Right atrium auricular region (tissue), 2 donors: Measurements from ENCODE around the gene TRPC4. TPM values are rescaled to one million over a fixed set of nuclear protein-coding genes. Genes with fewer than 3 reads are reported as not detected.

Experiments
- DNase-seq: peaks from one replicate; pipeline ENCODE4 v3.0.0-alpha.2; 2019; ENCODE audit warnings: low spot score
- H3K27ac ChIP-seq, 2 donors: fragments of 200-600 bp; sonication (generic); 1 replicate in 1 of 2; 2 replicates in 1 of 2; pipeline ENCODE4 v1.5.1; 2016 to 2019
- H3K27me3 ChIP-seq, 2 donors: fragments of 200-600 bp; sonication (generic); one replicate each; pipeline versions ENCODE4 v1.5.1 to v1.6.0; 2017 to 2019
- H3K36me3 ChIP-seq: fragments of 200-600 bp; sonication (generic); one replicate; pipeline ENCODE4 v1.5.1; 2016
- H3K4me1 ChIP-seq, 2 donors: fragments of 200-600 bp; sonication (generic); one replicate each; pipeline versions ENCODE4 v1.5.1 to v1.6.0; 2017 to 2019
- H3K4me3 ChIP-seq, 2 donors: fragments of 200-600 bp; sonication (generic); 1 replicate in 1 of 2; 2 replicates in 1 of 2; pipeline ENCODE4 v1.5.1; 2017 to 2019; ENCODE audit warnings: mild to moderate bottlenecking in 1 of 2, moderate library complexity in 1 of 2
- H3K9me3 ChIP-seq, 2 donors: fragments of 200-600 bp; sonication (generic); one replicate each; pipeline ENCODE4 v1.5.1; 2019
- CTCF ChIP-seq, 2 donors: fragments of 200-600 bp; sonication (generic); IDR thresholded peaks; one replicate each; pipeline ENCODE4 v1.5.1; 2019; ENCODE audit warnings: antibody characterized with exemption in 2 of 2
- total RNA-seq, 2 donors: library from RNA; depleted of rRNA; stranded (reverse); fragments of >200 nt; gene quantifications; one replicate each; pipeline ENCODE4 v1.1.0, GENCODE V29; 2016

TRPC4 gene
- total RNA-seq, 2 donors from 2014 or later = 0.48 to 1.7 TPM

GRCh38 chr13:37685206-37685605 lies 184.4 kb downstream of the TRPC4 start:
- Histone ChIP-seq H3K36me3 (no peaks in the 10 kb centered on the region), H3K9me3 (no peaks in the 10 kb centered on the region), H3K4me3 (no peak overlapping the region), H3K27ac (no peak overlapping the region), H3K4me1 (no peaks in the 10 kb centered on the region), H3K27me3 (no peaks in the 10 kb centered on the region)
- DNase-seq = no peak
- no peak for TF ChIP-seq CTCF (IDR thresholded peaks at IDR 0.05)

- Histone ChIP-seq H3K4me3 (no peak overlapping the region), H3K36me3 (no peaks in the 10 kb centered on the region), H3K4me1 (no peaks in the 10 kb centered on the region), H3K27me3 (no peaks in the 10 kb centered on the region), H3K27ac (peak overlapping the region; percentile 16 to 29), H3K9me3 (no peaks in the 10 kb centered on the region)
- no peak for DNase-seq
- no peak for TF ChIP-seq CTCF (IDR thresholded peaks at IDR 0.05)
These were observed 187.1 kb downstream of the TRPC4 start for GRCh38 chr13:37682496-37682895.

GRCh38 chr13:37681281-37682032 lies 188.1 kb downstream of the TRPC4 start:
- H3K27ac ChIP-seq = peak overlapping the region; percentile 29 to 45
- H3K27me3 ChIP-seq = no peaks in the 10 kb centered on the region
- no peaks in the 10 kb centered on the region for H3K4me1 ChIP-seq
- no peaks in the 10 kb centered on the region for H3K9me3 ChIP-seq
- H3K36me3 ChIP-seq = no peaks in the 10 kb centered on the region
- no peak overlapping the region for H3K4me3 ChIP-seq
- no peak for DNase-seq
- TF ChIP-seq CTCF (IDR thresholded peaks at IDR 0.05) = no peak

- Histone ChIP-seq H3K27ac (no peak overlapping the region), H3K9me3 (no peaks in the 10 kb centered on the region), H3K27me3 (no peaks in the 10 kb centered on the region), H3K36me3 (no peaks in the 10 kb centered on the region), H3K4me1 (no peaks in the 10 kb centered on the region), H3K4me3 (no peak overlapping the region)
- TF ChIP-seq CTCF (IDR thresholded peaks at IDR 0.05) = no peak
- no peak for DNase-seq
These were observed 189.4 kb downstream of the TRPC4 start for GRCh38 chr13:37680137-37680536.

- no peaks in the 10 kb centered on the region for H3K4me1 ChIP-seq
- TF ChIP-seq CTCF (IDR thresholded peaks at IDR 0.05) = no peak
These were observed 190.5 kb downstream of the TRPC4 start for GRCh38 chr13:37679043-37679442.

GRCh38 chr13:37669845-37670244 lies 199.7 kb downstream of the TRPC4 start:
- Histone ChIP-seq H3K27ac (no peak overlapping the region), H3K9me3 (no peaks in the 10 kb centered on the region), H3K36me3 (no peaks in the 10 kb centered on the region), H3K27me3 (no peaks in the 10 kb centered on the region), H3K4me3 (no peak overlapping the region), H3K4me1 (no peaks in the 10 kb centered on the region)
- DNase-seq = no peak
- no peak for TF ChIP-seq CTCF (IDR thresholded peaks at IDR 0.05)

More at GRCh38 chr13:37679043-37679442, 190.5 kb downstream of the TRPC4 start:
- H3K27ac ChIP-seq = no peak overlapping the region
- no peaks in the 10 kb centered on the region for H3K9me3 ChIP-seq
- no peak overlapping the region for H3K4me3 ChIP-seq
- no peak for DNase-seq
- no peaks in the 10 kb centered on the region for H3K27me3 ChIP-seq
- no peaks in the 10 kb centered on the region for H3K36me3 ChIP-seq
